GM20431 (cell line): ENCODE measurements around the gene PAXX.

Source experiments
- in situ Hi-C: fragments of 300-500 bp; cut with MseI, MboI; formaldehyde crosslinking; loops from one replicate; pipeline ENCODE4 v1.15.0; 2020; ENCODE audit warnings: low sequenced_read_pairs; ENCODE audit not compliant: unreplicated experiment

Gene PAXX

GRCh38 chr9:136964833-136965422 is 27.3 kb upstream of the PAXX start:
- in situ Hi-C loops, result no loop called here

GRCh38 chr9:136965771-136966484 is 26.3 kb upstream of the PAXX start:
- in situ Hi-C loops, result no loop called here

GRCh38 chr9:136968333-136969127 is 23.7 kb upstream of the PAXX start:
- in situ Hi-C loops, result no loop called here

- in situ Hi-C loops, result no loop called here
Observed at GRCh38 chr9:136969150-136969549, 23.1 kb upstream of the PAXX start.

GRCh38 chr9:136969774-136970173 is 22.4 kb upstream of the PAXX start:
- in situ Hi-C loops, result no loop called here

- in situ Hi-C loops, result no loop called here
Observed at GRCh38 chr9:136970361-136970760, 21.9 kb upstream of the PAXX start.

GRCh38 chr9:136971746-136972145 is 20.5 kb upstream of the PAXX start:
- in situ Hi-C loops, result no loop called here

- in situ Hi-C loops, result no loop called here
Observed at GRCh38 chr9:136972335-136972734, 19.9 kb upstream of the PAXX start.

- in situ Hi-C loops, result no loop called here
Observed at GRCh38 chr9:136972743-136973142, 19.5 kb upstream of the PAXX start.

GRCh38 chr9:136973618-136974617 is 18.3 kb upstream of the PAXX start:
- in situ Hi-C loops, result no loop called here

- in situ Hi-C loops, result no loop called here
Observed at GRCh38 chr9:136974817-136975535, 17.2 kb upstream of the PAXX start.

- in situ Hi-C loops, result no loop called here
Observed at GRCh38 chr9:136975644-136976043, 16.6 kb upstream of the PAXX start.

- in situ Hi-C loops, result no loop called here
Observed at GRCh38 chr9:136977223-136977622, 15.0 kb upstream of the PAXX start, which contains the start of gene PTGDS. Gene PTGDS (plus strand): TSS chr9:136977504. CDS start chr9:136977579, 75 bp downstream.

- in situ Hi-C loops, result no loop called here
Observed at GRCh38 chr9:136977649-136978072, 14.6 kb upstream of the PAXX start.

GRCh38 chr9:136978073-136978864 is 14.0 kb upstream of the PAXX start:
- in situ Hi-C loops, result no loop called here

- in situ Hi-C loops, result no loop called here
Observed at GRCh38 chr9:136978865-136979544, 13.2 kb upstream of the PAXX start.

GRCh38 chr9:136979769-136980587 is 12.2 kb upstream of the PAXX start:
- in situ Hi-C loops, result no loop called here
